ENCODE measurements around the gene VPS4A. TPM values are rescaled to one million over a fixed set of nuclear protein-coding genes. Genes with fewer than 3 reads are reported as not detected.

The VPS4A gene
- total and polyA plus RNA-seq, 10 of the 15 experiments (the other 5 are each of a cell fraction or from before 2014, with no cell fraction given), result 5.2 to 36.3 (median 21.4) TPM

DNA sequence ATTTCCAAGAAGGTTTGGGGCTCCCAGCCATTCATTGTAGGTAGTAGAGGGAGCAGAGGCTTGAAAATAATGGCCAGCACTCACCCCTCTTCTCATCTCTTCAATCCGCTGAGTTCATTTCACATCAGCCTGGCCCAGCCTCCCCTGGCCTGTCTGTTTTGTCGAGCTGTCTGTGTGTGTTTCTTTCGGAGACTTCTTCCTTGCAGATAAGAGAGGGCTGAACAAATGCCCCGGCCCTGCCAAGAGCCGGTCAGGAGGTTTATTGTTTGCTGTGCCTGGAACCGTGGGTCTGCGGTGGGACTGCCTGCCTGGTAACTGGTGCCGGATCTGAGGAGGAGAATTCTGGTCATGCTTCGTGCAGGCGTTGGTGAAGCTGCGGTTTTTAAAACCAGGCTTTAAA is 3.4 kb downstream of the VPS4A start (continued):
- TF ChIP-seq ZBTB33 (IDR thresholded peaks at IDR 0.05), result no peak
- TF ChIP-seq, protein P1, sequence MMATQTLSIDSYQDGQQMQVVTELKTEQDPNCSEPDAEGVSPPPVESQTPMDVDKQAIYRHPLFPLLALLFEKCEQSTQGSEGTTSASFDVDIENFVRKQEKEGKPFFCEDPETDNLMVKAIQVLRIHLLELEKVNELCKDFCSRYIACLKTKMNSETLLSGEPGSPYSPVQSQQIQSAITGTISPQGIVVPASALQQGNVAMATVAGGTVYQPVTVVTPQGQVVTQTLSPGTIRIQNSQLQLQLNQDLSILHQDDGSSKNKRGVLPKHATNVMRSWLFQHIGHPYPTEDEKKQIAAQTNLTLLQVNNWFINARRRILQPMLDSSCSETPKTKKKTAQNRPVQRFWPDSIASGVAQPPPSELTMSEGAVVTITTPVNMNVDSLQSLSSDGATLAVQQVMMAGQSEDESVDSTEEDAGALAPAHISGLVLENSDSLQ (IDR thresholded peaks at IDR 0.05), result no peak

DNA sequence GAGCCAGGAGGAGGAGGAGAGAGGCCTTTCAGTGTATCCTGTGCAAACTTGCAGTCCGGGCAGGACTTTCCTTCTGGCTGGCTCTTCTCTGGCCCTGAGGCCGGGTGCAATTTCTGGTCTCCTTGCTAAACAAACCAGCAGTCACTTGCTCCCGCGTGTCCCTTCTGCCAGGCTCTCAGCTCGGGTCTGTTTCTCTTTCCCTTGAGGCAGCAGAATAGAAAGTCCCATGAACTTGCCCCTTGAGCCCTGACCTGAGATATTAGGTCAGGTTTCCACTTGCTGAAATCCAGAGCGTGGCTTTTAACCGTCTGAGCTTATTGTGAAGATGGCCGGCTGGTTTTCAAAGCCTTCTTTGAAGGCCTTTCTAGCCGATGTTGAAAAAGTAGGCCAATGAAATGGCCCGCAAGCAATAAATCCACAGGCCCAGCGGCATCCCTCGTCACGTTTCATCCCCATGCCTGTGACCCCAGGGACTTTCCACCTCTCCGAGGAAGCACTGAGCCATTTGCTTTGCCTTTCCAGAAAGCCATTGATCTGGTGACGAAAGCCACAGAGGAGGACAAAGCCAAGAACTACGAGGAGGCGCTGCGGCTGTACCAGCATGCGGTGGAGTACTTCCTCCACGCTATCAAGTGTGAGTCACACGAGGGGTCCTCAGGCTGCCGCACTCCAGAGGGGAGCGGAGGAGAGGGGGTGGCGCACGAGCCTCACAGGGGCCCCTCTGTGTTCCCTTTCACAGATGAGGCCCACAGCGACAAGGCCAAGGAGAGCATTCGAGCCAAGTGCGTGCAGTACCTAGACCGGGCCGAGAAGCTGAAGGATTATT is 4.5 kb downstream of the VPS4A start:
- intact Hi-C loops (cut with micrococcal nuclease; ENCODE audit: unreplicated experiment), result no loop called here

More for the DNA sequence above, 4.5 kb downstream of the VPS4A start:
- CTCF ChIA-PET, result interaction anchor here (0.8 kb wide), 1 partner anchor 10 kb away, joined by 3 read pairs; no protein-coding TSS in a partner anchor
- Histone ChIP-seq H2AFZ (ENCODE audit: control insufficient read depth, low read depth, low read length) (no peak overlapping the region), H3K27me3 (replicated peaks in 1 of 2; ENCODE audit: control insufficient read depth in 2 of 2, insufficient read depth in 2 of 2, low read length in 1 of 2) (no peaks in the 10 kb centered on the region), H3K9me3 (replicated peaks; ENCODE audit: control insufficient read depth, insufficient read depth, low read length) (no peaks in the 10 kb centered on the region), H3K4me2 (ENCODE audit: control insufficient read depth, insufficient read depth) (no peak overlapping the region), H3K9ac (ENCODE audit: control insufficient read depth, insufficient read depth, low read length) (no peak overlapping the region), H3K4me1 (ENCODE audit: control insufficient read depth, insufficient read depth, low read length) (no peaks in the 10 kb centered on the region), H3K27ac (ENCODE audit: control insufficient read depth, insufficient read depth) (no peak overlapping the region), H3K36me3 (ENCODE audit: control insufficient read depth in 2 of 2, insufficient read depth in 2 of 2, low read length in 1 of 2) (peaks cover 3 to 28% of the 10 kb centered on the region in 2 experiments; a peak in 3 of 4 replicates), H3K4me3 (no peak overlapping the region), H3K79me2 (ENCODE audit: control insufficient read depth, insufficient read depth, low read length) (peaks cover 23% of the 10 kb centered on the region), H4K20me1 (ENCODE audit: control insufficient read depth, insufficient read depth) (no peaks in the 10 kb centered on the region)
- in situ Hi-C loops (cut with MboI), result no loop called here
- SMC1A ChIA-PET (ENCODE audit: uncharacterized antibody, unreplicated experiment), result no interaction called here
- POLR2A ChIA-PET, result no interaction called here
- TF ChIP-seq RELA (IDR thresholded peaks at IDR 0.05; ENCODE audit: borderline replicate concordance, partially characterized antibody), result no peak
- TF ChIP-seq DPF2 (IDR thresholded peaks at IDR 0.05), result no peak
- no peak for TF ChIP-seq SMC3 (IDR thresholded peaks at IDR 0.05; ENCODE audit: borderline replicate concordance, low read length)
- FAIRE-seq (no peak), ATAC-seq (no peak), DNase-seq (ENCODE audit: low read depth, low spot score) (no peak)
- RAD21 ChIA-PET (ENCODE audit: unreplicated experiment), result no interaction called here
- 93% methylated on average over 30 of the region's 30 CpGs for WGBS (ENCODE audit: insufficient coverage, insufficient replicate concordance, low lambda C conversion rate, missing lambda C conversion rate)
- BruUV-seq (replicated peaks), result no TSS peak

Data from GM12878 (cell line).